Adrenal gland (tissue), 12 donors: ENCODE data around the gene PIP4K2B. TPM values are rescaled to one million over a fixed set of nuclear protein-coding genes. Genes with fewer than 3 reads are reported as not detected.

Source experiments
- DNase-seq, 7 donors: peaks; one replicate each; pipeline ENCODE4 v3.0.0-alpha.2; 2019 to 2020
- H3K27ac ChIP-seq, 5 donors: fragments of 200-600 bp; sonication (generic) in 4 of 5; 1 replicate in 3 of 5; 2 replicates in 2 of 5; pipeline versions ENCODE4 v1.5.1 to v1.8.0; 2016 to 2020; ENCODE audit warnings: mild to moderate bottlenecking in 1 of 5
- H3K27me3 ChIP-seq: fragments of 200-600 bp; 2 replicates; pipeline ENCODE4 v1.8.0; 2021
- H3K36me3 ChIP-seq, 2 donors: fragments of 200-600 bp; replicated peaks in 1 of 2; 1 replicate in 1 of 2; 2 replicates in 1 of 2; pipeline versions ENCODE4 v1.5.1 to v1.8.0; 2018 to 2022
- H3K4me1 ChIP-seq, 2 donors: fragments of 200-600 bp; replicated peaks in 1 of 2; 1 replicate in 1 of 2; 2 replicates in 1 of 2; pipeline versions ENCODE4 v1.5.1 to v1.8.0; 2018 to 2021
- H3K4me3 ChIP-seq, 4 donors: fragments of 200-600 bp; sonication (generic) in 3 of 4; one replicate each; pipeline ENCODE4 v1.5.1; 2016 to 2018
- H3K9me3 ChIP-seq, 3 donors: fragments of 200-600 bp; sonication (generic) in 1 of 3; replicated peaks in 1 of 3; 1 replicate in 2 of 3; 2 replicates in 1 of 3; pipeline versions ENCODE4 v1.5.1 to v1.8.0; 2016 to 2021
- CTCF ChIP-seq, 6 experiments: fragments of 450-650 bp in 4 of 6; fragments of 200-600 bp in 2 of 6; sonication (generic) in 1 of 6; IDR thresholded peaks; 1 replicate in 5 of 6; 2 replicates in 1 of 6; pipeline versions ENCODE4 v1.5.1 to v1.8.0; 2016 to 2021; ENCODE audit warnings: antibody characterized with exemption in 6 of 6, mild to moderate bottlenecking in 2 of 6, moderate library complexity in 1 of 6
- POLR2A ChIP-seq, 2 donors: fragments of 450-650 bp; IDR thresholded peaks; one replicate each; pipeline ENCODE4 v1.6.1; 2017; ENCODE audit warnings: antibody characterized with exemption in 2 of 2, mild to moderate bottlenecking in 2 of 2, moderate library complexity in 1 of 2
- WGBS, 4 donors: extraction: QIAGEN DNeasy Blood & Tissue Kit in 2 of 4; methylation state at CpG; one replicate each; pipeline versions ENCODE4 v1.1.5 to v1.1.7; 2013 to 2017; 5-methylcytosine and 5-hydroxymethylcytosine counted together
- intact Hi-C, 2 donors: fragments of 100-400 bp; cut with DNase I; formaldehyde crosslinking; loops; one replicate each; pipeline versions ENCODE4 v1.14.1 to v1.15.0; 2022 to 2023
- polyA plus RNA-seq, 3 donors: library from polyadenylated mRNA; stranded (reverse); fragments of 200-250 nt in 2 of 3; fragments of 350-450 nt in 1 of 3; fragmentation: Illumina TruSeq in 1 of 3; extraction: RNeasy Lipid Tissue Mini Kit (QIAGEN cat#74804) in 1 of 3; gene quantifications; one replicate each; pipeline ENCODE4 v1.2.3, GENCODE V29; 2013 to 2014
- total RNA-seq, 9 donors: library from RNA; depleted of rRNA in 4 of 9; stranded (reverse); fragments of >200 nt in 4 of 9; fragments of 120-200 nt in 1 of 9; fragmentation: NEBNext Ultra II Directional in 1 of 9; extraction: Animal tissue kit (Norgen Biotek cat#: 25700) in 1 of 9; gene quantifications; one replicate each; pipeline versions ENCODE4 v1.1.0 to v1.2.4, GENCODE V29; 2013 to 2023
- donor health status: healthy with polysubstance abuse.
- donor health status: Bipolar disorder and iron deficiency.
- donor health status: DM: yes; HTN: yes; CAD: no.
- donor health status: DM: no; HTN: no; CAD: no.
- donor health status: DM: no; HTN: no; CAD: no.
- donor health status: DM: yes; HTN: yes; CAD: no.

PIP4K2B gene
- total and polyA plus RNA-seq, 12 donors: 30.0 to 92.4 (median 55.3) TPM

DNA sequence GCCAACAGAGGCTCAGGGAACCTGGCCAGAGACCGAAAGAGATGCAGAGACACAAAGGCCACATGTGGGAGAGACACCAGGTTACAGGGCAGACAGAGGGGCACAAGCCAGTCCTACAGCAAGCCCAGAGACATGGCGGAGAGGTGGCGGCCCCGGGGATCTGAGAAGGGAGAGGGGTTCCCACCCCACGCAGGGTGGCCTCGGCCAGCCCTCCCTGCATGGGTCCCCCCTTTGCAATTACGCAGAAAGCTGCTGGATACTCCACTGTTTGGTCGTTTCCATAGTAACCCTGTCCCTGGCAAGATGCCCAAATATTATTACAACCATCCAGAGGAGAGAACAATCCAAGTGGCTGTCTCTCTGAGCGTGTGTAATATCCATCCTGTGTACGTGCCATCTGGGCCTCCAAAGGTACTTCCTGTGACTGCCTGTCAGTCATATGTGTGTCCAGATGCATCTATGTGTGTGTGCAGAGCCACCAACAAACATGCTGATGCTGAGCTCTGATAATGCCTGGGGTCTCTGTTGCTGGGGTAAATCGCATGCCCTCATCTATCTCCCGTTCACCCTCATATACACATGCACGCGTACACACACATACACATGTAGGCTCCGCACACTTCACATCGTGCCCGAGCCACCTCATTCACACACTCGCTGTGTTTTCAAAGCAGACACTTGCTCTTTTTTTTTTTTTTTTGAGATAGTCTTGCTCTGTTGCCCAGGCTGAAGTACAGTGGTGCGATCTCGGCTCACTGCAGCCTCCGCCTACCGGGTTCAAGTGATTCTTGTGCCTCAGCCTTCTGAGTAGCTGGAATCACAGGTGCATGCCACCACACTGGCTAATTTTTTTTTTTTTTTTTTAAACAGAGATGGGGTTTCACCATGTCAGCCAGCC lies 56.7 kb downstream of the PIP4K2B start:
- H3K27ac ChIP-seq: peak overlapping the region in 2 of 5 donors; percentile 59 to 74
- peaks cover 0 to 23% of the 10 kb centered on the region in 2 donors for H3K36me3 ChIP-seq
- peaks cover 19 to 45% of the 10 kb centered on the region in 2 donors for H3K4me1 ChIP-seq
- intact Hi-C loops: no loop called here
- DNase-seq: peak in 5 of 7 donors; percentile 62 to 84 (median 73)
- TF ChIP-seq CTCF (IDR thresholded peaks at IDR 0.05) (no peak), POLR2A (IDR thresholded peaks at IDR 0.05) (no peak)
- H3K4me3 ChIP-seq: no peak overlapping the region
- no peaks in the 10 kb centered on the region for H3K9me3 ChIP-seq
- 47 to 63% (median 58%) methylated on average over 18 to 22 of the region's 22 CpGs for WGBS, 4 donors
- no peaks in the 10 kb centered on the region for H3K27me3 ChIP-seq

- peaks cover 16 to 42% of the 10 kb centered on the region in 2 donors for H3K4me1 ChIP-seq
- H3K27me3 ChIP-seq: no peaks in the 10 kb centered on the region
- H3K36me3 ChIP-seq: peaks cover 0 to 30% of the 10 kb centered on the region in 2 donors
- TF ChIP-seq CTCF (IDR thresholded peaks at IDR 0.05) (no peak), POLR2A (IDR thresholded peaks at IDR 0.05) (no peak)
- peak in 2 of 7 donors; percentile 16 to 70 for DNase-seq
- intact Hi-C loops: no loop called here
- 49 to 74% (median 66%) methylated on average over 5 to 7 of the region's 7 CpGs for WGBS, 4 donors
- H3K9me3 ChIP-seq: no peaks in the 10 kb centered on the region
- peak overlapping the region in 2 of 5 donors; percentile 59 to 74 for H3K27ac ChIP-seq
- H3K4me3 ChIP-seq: no peak overlapping the region
These were observed 57.4 kb downstream of the PIP4K2B start for GRCh38 chr17:38741921-38742410.

- H3K9me3 ChIP-seq: no peaks in the 10 kb centered on the region
- H3K4me1 ChIP-seq: peaks cover 11 to 37% of the 10 kb centered on the region in 2 donors
- intact Hi-C loops: no loop called here
- peak overlapping the region in 2 of 5 donors; percentile 59 to 74 for H3K27ac ChIP-seq
- DNase-seq: peak in 1 of 7 donors; percentile 51
- no peaks in the 10 kb centered on the region for H3K27me3 ChIP-seq
- H3K4me3 ChIP-seq: no peak overlapping the region
- peaks cover 0 to 34% of the 10 kb centered on the region in 2 donors for H3K36me3 ChIP-seq
- TF ChIP-seq CTCF (IDR thresholded peaks at IDR 0.05) (no peak), POLR2A (IDR thresholded peaks at IDR 0.05) (no peak)
- 83 to 86% (median 85%) methylated on average over 3 to 5 of the region's 5 CpGs for WGBS, 4 donors
These were observed 57.9 kb downstream of the PIP4K2B start for GRCh38 chr17:38741461-38741860.

DNA sequence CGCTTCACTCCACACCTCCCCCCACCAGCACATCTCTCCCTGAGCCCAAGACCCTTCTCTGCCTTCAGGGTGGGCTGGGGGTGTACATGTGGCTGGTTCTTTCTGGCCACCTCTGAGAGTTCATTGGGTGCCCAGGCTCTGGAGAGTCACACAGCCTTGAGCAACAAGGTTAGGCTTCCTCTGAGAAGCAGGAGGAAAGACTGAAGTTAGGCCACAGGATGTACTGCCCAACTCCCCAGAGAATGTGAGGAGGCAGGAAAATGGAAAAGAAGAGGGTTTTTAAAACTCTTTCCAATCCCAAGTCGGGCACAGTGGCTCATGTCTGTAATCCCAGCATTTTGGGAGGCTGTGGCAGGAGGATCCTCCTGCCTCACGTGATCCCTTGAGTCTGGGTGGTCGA lies 58.5 kb downstream of the PIP4K2B start:
- no peaks in the 10 kb centered on the region for H3K27me3 ChIP-seq
- peak overlapping the region in 1 of 5 donors; percentile 59 for H3K27ac ChIP-seq
- intact Hi-C loops: no loop called here

More for the DNA sequence above, 58.5 kb downstream of the PIP4K2B start:
- no peak for TF ChIP-seq CTCF (IDR thresholded peaks at IDR 0.05)
- no peak for TF ChIP-seq POLR2A (IDR thresholded peaks at IDR 0.05)
- no peak overlapping the region for H3K4me3 ChIP-seq
- DNase-seq: no peak
- no peaks in the 10 kb centered on the region for H3K9me3 ChIP-seq
- H3K36me3 ChIP-seq: peaks cover 0 to 38% of the 10 kb centered on the region in 2 donors
- WGBS, 4 donors: 64 to 75% (median 66%) methylated on average over 4 of the region's 4 CpGs
- peaks cover 6 to 33% of the 10 kb centered on the region in 2 donors for H3K4me1 ChIP-seq
